Measurements from ENCODE around the gene PRDM7.
"Not testable (repeated sequence)": the region's sequence is repeated elsewhere in the genome, so short reads cannot be mapped to it uniquely, and the experiment has no call there.

The PRDM7 gene

DNA sequence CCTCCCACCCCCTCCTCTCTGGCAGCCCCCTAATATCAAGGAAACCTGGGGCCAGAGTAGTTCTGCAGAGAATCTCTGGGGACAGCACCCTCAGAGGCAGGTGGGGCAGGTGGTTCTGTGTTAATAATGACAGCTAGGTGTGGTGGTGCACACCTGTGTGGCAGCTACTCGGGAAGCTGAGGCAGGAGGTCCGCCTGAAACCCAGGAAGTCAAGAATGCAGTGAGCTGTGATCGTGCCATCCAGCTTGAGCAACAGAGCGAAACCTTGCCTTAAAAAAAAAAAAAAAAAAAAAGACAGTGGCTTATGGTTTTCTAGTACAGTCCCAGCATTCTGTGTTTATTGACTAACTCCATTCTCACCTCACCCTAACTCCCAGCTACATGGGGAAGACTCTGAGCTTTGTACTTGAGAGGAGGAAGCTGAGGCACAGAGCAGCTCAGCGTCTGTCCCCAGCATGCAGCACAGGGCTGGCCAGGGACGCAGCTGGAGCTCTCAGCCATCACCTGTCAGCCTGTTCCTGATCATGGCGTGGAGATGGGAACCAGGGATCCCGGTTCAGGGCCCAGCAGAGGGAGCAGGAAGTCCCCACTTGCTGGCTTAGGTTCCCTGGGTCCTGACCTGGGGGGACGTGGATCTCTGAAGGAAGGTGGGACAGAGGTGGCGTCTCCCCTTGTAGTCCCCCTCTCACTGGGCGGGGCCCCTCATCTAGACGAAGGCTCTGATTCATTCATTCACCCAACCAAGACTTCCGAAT lies 64.0 kb downstream of the PRDM7 start:
- DNase-seq (ENCODE audit: low read depth), result no peak

DNA sequence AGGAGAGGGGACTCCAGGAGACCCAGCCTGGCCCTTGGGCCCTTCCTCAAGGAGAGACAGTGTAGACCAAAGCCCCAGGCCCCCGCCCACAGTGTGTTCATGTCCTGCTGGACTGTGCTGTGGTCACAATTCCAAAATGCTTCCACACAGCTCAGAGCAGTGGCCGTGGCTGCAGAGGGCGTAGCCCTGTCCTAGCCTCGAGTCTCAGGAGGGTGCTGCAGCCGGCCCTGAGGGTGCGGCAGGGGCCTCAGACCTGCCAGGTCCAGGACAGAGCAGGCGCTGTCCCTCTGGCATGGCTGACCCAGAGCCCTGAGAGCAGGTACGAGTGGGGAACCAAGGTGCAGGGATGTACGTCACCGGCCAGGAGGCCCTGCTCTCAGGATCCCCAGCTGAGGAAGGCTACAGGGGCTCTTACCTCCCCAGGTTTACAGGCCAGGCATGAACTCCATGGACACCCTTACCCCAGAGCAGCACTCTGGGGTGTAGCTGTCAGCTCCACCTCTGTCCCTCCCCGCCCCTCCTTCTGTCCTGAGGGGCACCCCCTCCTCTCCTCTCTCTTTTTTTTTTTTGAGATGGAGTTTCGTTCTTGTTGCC lies 65.1 kb downstream of the PRDM7 start:
- DNase-seq (ENCODE audit: low read depth), result no peak

DNA sequence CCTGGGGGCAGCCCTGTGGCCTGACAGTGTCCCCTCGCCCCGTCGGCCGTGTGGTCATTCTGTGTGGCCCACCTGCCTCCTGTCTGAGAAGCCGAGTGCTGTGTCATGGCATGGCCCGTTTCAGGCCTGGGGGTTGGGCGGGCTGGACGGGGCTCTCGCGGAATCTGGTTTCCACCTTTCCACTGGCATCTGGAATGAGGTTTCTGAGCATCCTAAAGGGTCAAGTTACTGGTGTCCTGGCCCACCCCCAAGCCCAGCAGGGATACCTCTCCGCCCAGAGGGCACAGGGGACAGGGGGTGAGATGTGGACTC lies 65.7 kb downstream of the PRDM7 start:
- DNase-seq (ENCODE audit: low read depth), result no peak

- no peak for DNase-seq (ENCODE audit: low read depth)
These were observed 66.2 kb downstream of the PRDM7 start for GRCh38 chr16:90010676-90011507.

DNA sequence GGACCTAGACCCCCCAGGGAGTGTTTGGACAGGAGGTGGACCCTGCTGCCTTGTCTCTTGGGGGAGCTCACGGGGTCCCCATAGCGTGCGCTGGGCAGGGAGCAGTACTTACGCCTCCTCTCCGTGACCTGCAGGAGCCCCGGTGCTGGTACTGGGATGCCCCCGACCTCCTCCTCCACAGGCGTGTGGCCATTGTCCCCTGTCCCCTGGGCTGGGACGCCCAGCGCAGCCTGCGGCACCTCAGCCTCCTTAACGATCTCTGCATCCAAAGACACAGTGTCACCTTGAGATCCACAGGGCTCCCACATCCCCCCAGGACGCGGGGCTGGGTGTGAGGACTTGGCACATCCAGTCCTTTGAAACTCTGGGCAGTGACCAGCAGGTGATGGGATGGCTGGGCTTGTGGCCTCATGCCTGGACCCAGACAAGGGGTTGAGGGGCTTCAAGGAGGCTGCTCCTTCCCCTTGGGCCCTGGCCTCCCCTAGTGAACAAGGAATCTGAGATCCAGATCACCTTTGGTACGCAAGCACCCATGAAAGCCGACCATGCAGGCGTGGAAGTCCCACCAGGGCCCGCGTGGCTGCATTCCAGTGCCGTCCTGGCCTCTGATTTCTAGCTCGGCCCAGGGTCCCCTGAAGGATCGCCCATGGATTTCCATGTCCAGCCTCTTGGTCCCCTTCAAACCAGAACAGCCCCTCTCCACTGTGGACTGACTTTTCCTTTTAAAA lies 67.8 kb downstream of the PRDM7 start:
- DNase-seq (ENCODE audit: low read depth), result no peak

DNA sequence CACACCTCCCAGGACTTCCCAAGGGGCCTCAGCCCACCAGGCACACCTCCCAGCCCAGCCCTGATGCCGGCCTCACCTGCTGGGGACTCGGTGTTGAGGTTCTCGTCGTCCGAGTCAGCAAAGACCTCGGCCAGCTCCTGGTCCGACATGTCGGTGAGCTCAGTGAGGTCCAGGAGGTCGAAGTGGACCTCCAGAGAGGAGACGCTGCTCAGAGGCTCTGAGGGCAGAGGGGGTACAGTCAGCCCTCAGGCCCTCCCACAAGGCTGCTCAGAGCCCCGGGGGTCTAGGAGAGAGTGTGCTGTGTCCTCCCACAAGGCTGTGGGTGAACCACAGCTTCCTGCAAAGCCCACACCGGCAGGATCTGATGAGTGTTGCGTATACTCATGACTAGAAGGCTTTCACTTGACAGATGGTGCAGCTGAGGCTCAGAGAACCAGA lies 68.4 kb downstream of the PRDM7 start:
- DNase-seq (ENCODE audit: low read depth), result peak; percentile 42

DNA sequence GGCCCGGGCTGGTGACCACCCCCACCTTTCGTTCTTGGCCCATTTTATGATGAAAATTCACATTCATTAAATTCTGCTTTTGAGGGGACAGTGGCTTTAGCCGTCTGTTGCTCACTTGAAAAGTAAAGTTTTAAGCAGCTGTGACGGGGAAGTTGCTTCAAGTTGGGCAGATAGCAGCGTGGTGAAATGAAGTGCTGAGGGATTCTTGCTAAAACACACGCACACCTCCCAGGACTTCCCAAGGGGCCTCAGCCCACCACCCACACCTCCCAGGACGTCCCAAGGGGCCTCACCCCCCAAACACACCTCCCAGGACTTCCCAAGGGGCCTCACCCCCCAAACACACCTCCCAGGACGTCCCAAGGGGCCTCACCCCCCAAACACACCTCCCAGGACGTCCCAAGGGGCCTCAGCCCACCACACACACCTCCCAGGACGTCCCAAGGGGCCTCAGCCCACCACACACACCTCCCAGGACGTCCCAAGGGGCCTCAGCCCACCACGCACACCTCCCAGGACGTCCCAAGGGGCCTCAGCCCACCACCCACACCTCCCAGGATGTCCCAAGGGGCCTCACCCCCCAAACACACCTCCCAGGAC lies 69.4 kb downstream of the PRDM7 start:
- DNase-seq (ENCODE audit: low read depth), result not testable (repeated sequence)

DNA sequence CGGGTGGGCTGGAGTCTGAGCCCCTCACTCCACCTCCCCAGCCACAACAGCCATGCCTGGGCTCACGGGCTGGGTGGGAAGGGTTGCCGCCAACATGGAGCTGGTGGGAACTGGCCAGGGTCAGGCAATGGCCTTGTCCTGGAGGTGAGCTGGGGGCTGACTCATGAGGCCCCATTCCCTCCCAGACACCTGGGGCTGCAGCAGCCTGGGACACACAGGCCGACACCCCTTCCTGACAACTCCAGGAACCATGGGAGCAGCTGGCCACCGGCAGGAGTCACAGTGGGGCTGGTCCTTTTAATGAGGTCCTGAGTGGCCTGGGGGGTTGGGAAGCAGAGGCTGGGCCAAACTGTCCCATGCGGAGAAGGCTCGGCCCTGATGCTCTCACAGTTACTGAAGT lies 70.1 kb downstream of the PRDM7 start:
- no peak for DNase-seq (ENCODE audit: low read depth)
